Mesendoderm (in vitro differentiated cells): ENCODE data around the gene AFDN.

ENCODE experiments used
- DNase-seq: peaks from one replicate; pipeline ENCODE4 v3.0.0; 2013
- H2AK5ac ChIP-seq: 2 replicates; pipeline ENCODE4 v1.6.1; 2013; ENCODE audit warnings: low read length, inconsistent platforms
- H2BK120ac ChIP-seq: 2 replicates; pipeline ENCODE4 v1.6.1; 2013; ENCODE audit warnings: low read depth, mild to moderate bottlenecking, low read length, moderate library complexity, mixed read lengths
- H2BK15ac ChIP-seq: replicated peaks from 2 replicates; pipeline ENCODE4 v1.6.1; 2013; ENCODE audit warnings: low read depth, mild to moderate bottlenecking, moderate library complexity
- H2BK5ac ChIP-seq: 2 replicates; pipeline ENCODE4 v1.6.1; 2013; ENCODE audit warnings: low read length, inconsistent platforms
- H3K18ac ChIP-seq: 2 replicates; pipeline ENCODE4 v1.6.1; 2013; ENCODE audit warnings: mild to moderate bottlenecking, low read length, mixed read lengths
- H3K23ac ChIP-seq: one replicate; pipeline ENCODE4 v1.6.1; 2013; ENCODE audit warnings: low read length
- H3K27ac ChIP-seq: 2 replicates; pipeline ENCODE4 v1.5.1; 2013; ENCODE audit warnings: low read depth, mild to moderate bottlenecking, inconsistent platforms, low read length, moderate library complexity
- H3K27me3 ChIP-seq: 2 replicates; pipeline ENCODE4 v1.6.1; 2013; ENCODE audit warnings: low read length, control low read depth, mild to moderate bottlenecking, inconsistent platforms; ENCODE audit not compliant: insufficient read depth, poor library complexity
- H3K36me3 ChIP-seq: 2 replicates; pipeline ENCODE4 v1.6.1; 2013; ENCODE audit warnings: low read length, inconsistent platforms; ENCODE audit not compliant: control insufficient read depth, insufficient read depth
- H3K4ac ChIP-seq: one replicate; pipeline ENCODE4 v1.6.1; 2013; ENCODE audit warnings: low read depth, mild to moderate bottlenecking, low read length, moderate library complexity
- H3K4me1 ChIP-seq: 2 replicates; pipeline ENCODE4 v1.6.1; 2013; ENCODE audit warnings: low read depth, low read length, inconsistent platforms; ENCODE audit not compliant: control insufficient read depth
- H3K4me2 ChIP-seq: 2 replicates; pipeline ENCODE4 v1.6.1; 2013; ENCODE audit warnings: low read length
- H3K4me3 ChIP-seq: 2 replicates; pipeline ENCODE4 v1.5.1; 2013; ENCODE audit warnings: mild to moderate bottlenecking, low read length
- H3K56ac ChIP-seq: one replicate; pipeline ENCODE4 v1.6.1; 2013; ENCODE audit warnings: low read length
- H3K79me1 ChIP-seq: 2 replicates; pipeline ENCODE4 v1.6.1; 2013; ENCODE audit warnings: low read length, inconsistent platforms
- H3K79me2 ChIP-seq: 2 replicates; pipeline ENCODE4 v1.6.1; 2013; ENCODE audit warnings: mild to moderate bottlenecking, low read length; ENCODE audit not compliant: control insufficient read depth, insufficient read depth
- H3K9ac ChIP-seq: 2 replicates; pipeline ENCODE4 v1.6.1; 2013; ENCODE audit warnings: low read length, inconsistent platforms
- H4K5ac ChIP-seq: one replicate; pipeline ENCODE4 v1.6.1; 2013; ENCODE audit warnings: low read length
- H4K8ac ChIP-seq: one replicate; pipeline ENCODE4 v1.6.1; 2013; ENCODE audit warnings: low read depth, mild to moderate bottlenecking, control low read depth, low read length, moderate library complexity
- WGBS: extraction: QIAGEN DNeasy Blood & Tissue Kit; methylation state at CpG from one replicate; pipeline ENCODE4 v1.1.7; 2013; ENCODE audit warnings: low lambda C conversion rate, missing lambda C conversion rate; ENCODE audit not compliant: insufficient coverage; ENCODE audit errors: extremely low coverage; 5-methylcytosine and 5-hydroxymethylcytosine counted together

Gene AFDN

DNA sequence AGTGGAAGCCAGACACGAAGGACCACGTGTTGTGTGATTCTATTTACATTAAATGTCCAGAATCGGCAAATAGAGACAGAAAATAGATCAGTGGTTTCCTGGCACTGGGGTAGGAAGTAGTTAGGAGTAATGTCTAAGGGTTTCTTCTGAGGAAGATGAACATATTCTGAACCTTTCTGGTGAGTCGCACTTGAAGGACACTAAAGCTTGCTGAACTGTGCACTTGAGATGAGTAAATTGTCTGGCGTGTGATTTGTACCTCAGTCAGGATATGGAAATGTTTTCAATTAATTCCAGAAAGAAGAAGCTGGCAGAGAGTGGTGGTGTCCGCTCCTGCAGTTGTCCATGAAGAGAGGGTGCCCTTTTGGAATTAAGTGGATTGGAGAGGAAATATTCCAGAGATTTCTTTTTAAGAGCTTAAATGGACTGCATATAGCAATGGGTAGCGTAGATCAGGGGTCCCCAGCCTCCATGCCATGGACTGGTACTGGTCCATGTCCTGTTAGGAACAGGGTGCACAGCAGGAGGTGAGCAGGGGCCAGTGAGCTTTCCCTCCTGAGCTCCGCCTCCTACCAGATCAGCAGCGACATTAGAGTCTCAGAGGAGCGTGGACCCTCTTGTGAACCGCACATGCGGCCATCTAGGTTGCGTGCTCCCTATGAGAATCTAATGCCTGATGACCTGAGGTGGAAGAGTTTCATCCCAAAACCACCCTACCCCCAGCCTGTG is 158.3 kb downstream of the AFDN start:
- Histone ChIP-seq H4K8ac (no peak overlapping the region), H3K56ac (no peak overlapping the region), H3K4me1 (no peaks in the 10 kb centered on the region), H2BK120ac (no peak overlapping the region), H3K23ac (no peak overlapping the region), H3K27ac (no peak overlapping the region), H3K4me3 (no peak overlapping the region), H3K36me3 (no peaks in the 10 kb centered on the region), H4K5ac (no peak overlapping the region), H3K4ac (no peak overlapping the region), H2BK15ac (no peak overlapping the region), H3K9ac (no peak overlapping the region), H2BK5ac (no peak overlapping the region), H3K79me1 (no peaks in the 10 kb centered on the region), H3K18ac (no peak overlapping the region), H2AK5ac (no peak overlapping the region), H3K79me2 (no peaks in the 10 kb centered on the region), H3K4me2 (no peak overlapping the region), H3K27me3 (no peaks in the 10 kb centered on the region)
- no CpG with 5 or more reads among the region's 13 CpGs for WGBS
- DNase-seq: no peak

DNA sequence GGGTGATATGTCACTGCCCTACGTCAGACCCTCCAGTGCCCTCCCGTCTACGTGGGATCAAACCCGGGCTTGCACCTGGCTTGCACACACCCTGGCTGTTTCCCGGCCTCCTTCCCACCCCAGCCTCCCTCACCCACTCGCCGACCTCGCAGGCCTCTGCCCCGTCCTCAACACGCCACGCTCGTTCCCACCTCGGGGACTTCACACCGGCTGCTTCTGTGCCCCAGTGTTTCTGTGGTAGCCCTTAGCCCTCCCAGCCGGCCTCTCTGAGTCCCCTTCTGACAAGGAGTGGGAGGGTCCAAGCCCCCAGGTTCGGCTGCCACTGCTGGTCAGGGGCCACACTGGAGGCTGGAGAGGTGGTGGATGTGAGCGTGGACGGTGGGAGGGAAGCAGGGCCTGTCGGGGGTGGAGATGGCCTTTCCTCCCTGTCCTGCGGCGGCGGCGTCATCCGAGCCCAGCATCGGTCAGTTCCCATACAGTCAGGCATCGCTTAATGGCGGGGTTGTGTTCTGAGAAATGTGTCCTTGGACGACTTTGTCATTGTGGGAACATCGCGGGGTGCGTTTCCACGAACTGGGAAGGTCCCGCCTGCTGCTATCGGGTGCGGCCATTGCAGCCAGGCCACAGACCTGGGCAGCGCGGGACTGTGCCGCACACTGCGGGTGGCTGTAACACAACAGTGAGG is 159.3 kb downstream of the AFDN start:
- Histone ChIP-seq H3K79me2 (no peaks in the 10 kb centered on the region), H3K4me3 (no peak overlapping the region), H2AK5ac (no peak overlapping the region), H3K4me2 (no peak overlapping the region), H4K8ac (no peak overlapping the region), H4K5ac (no peak overlapping the region), H3K79me1 (no peaks in the 10 kb centered on the region), H2BK15ac (no peak overlapping the region), H3K27me3 (no peaks in the 10 kb centered on the region), H2BK5ac (no peak overlapping the region), H3K4ac (no peak overlapping the region), H3K9ac (no peak overlapping the region), H3K36me3 (no peaks in the 10 kb centered on the region), H2BK120ac (no peak overlapping the region), H3K27ac (no peak overlapping the region), H3K18ac (no peak overlapping the region), H3K23ac (no peak overlapping the region), H3K4me1 (no peaks in the 10 kb centered on the region), H3K56ac (no peak overlapping the region)
- DNase-seq: no peak
- WGBS: no CpG with 5 or more reads among the region's 39 CpGs

DNA sequence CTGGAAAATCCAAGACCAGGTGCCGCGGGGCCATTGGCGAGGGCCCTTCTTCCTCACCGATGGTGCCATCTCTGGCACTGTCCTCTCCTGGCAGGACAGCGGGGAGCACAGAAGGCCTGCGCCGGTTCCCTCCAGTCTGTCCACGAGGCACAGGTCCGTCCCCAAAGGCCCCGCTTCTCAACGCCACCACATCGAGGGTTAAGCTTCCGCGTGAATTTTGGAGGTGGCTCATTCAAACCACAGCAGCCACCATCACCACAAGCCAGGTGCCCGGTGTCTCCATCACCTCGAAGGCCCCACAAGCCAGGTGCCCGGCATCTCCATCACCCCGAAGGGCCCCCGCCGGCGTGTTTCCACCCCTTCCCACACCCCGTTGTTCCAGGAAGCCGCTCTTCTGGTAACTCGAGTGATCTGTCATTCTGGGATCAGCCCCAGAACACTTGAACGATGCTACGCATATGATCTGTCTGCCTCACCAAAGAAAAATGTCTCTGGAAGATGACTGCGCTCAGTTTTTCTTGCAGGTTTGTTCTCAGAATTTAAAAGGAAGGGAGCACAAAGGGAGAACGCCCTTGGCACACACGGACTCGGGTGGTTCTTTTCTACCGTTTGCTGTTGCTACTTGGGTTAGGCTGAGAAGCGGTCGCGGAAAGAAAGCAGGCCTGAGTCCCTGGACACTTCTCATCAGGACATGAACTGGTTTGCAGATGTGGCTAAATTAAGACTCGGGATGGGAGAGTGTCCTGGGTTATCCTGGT is 160.9 kb downstream of the AFDN start:
- DNase-seq: no peak
- Histone ChIP-seq H3K9ac (no peak overlapping the region), H3K27me3 (no peaks in the 10 kb centered on the region), H3K56ac (no peak overlapping the region), H3K18ac (no peak overlapping the region), H3K4me2 (no peak overlapping the region), H3K79me2 (no peaks in the 10 kb centered on the region), H3K79me1 (no peaks in the 10 kb centered on the region), H3K4ac (no peak overlapping the region), H4K8ac (no peak overlapping the region), H3K27ac (no peak overlapping the region), H2BK5ac (no peak overlapping the region), H4K5ac (no peak overlapping the region), H3K4me3 (no peak overlapping the region), H3K4me1 (no peaks in the 10 kb centered on the region), H3K23ac (peak overlapping the region; percentile 16), H2BK120ac (no peak overlapping the region), H2AK5ac (no peak overlapping the region), H2BK15ac (no peak overlapping the region), H3K36me3 (no peaks in the 10 kb centered on the region)
- no CpG with 5 or more reads among the region's 35 CpGs for WGBS

DNA sequence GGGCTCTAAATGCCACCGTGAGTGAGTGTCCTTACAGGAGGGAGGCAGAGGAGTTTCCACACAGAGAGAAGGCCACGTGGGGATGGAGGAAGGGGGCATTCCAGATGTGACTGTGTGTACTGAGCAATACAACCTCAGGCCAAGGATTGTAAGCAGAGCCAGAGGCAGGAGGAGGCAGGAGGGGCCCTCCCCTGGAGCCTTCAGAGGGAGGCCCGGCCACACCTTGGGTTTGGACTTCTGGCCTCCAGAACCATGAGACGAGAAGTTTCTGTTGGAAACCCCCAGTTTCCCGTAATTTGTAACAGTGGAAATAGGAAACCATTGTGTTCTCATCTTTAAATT is 161.4 kb downstream of the AFDN start:
- Histone ChIP-seq H2BK15ac (no peak overlapping the region), H3K9ac (no peak overlapping the region), H4K8ac (no peak overlapping the region), H3K4me2 (no peak overlapping the region), H3K4ac (no peak overlapping the region), H3K4me1 (no peaks in the 10 kb centered on the region), H4K5ac (no peak overlapping the region), H3K56ac (no peak overlapping the region), H2AK5ac (no peak overlapping the region), H2BK120ac (no peak overlapping the region), H3K23ac (peak overlapping the region; percentile 16), H3K18ac (no peak overlapping the region), H3K79me1 (no peaks in the 10 kb centered on the region), H3K36me3 (no peaks in the 10 kb centered on the region), H3K4me3 (no peak overlapping the region), H3K79me2 (no peaks in the 10 kb centered on the region), H2BK5ac (no peak overlapping the region), H3K27ac (no peak overlapping the region), H3K27me3 (no peaks in the 10 kb centered on the region)
- WGBS: no CpG with 5 or more reads among the region's 5 CpGs
- DNase-seq: no peak

DNA sequence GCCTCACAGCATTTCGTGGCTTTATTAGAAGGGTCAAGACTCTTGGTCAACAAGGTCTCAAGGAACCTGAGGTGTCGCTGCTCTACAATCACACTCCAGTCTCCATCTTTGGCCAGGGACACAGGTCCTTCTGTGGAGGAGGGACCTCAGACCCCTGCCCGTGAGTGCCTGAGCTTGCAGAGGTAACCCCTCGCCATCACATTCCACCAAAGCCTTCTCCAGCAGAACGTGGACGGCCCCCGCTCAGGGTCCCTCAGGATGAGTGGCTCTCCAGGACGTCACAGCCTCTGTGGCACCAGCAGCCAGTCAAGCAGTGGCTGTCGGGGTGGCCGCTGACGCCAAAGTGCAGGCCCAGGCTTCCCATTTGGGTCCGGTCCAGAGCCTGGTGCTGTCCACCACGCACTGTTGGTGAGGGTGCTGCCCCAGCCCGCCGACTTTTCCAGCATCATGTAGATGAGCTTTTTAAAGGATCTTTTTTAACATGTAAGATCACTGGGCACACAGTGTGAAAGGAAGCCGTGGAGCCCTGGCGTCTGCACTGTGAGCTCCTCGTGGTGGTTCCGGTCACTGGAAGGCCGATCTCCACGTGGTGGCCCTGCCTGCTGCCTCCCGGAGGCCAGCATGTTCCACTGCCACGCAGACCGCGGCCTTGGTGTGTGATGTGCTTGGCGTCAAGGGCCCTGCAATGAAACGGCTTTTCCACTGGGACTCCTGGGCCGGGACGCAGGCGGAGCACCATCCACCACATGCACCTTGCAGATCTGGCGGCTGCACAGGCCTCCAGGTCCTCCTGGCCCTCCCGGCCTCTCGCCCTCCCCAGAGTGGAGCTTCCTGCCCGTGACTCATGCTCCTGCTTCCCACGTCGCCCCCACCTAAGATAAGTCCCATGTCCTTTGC is 162.5 kb downstream of the AFDN start:
- Histone ChIP-seq H3K79me1 (no peaks in the 10 kb centered on the region), H3K23ac (no peak overlapping the region), H2BK15ac (no peak overlapping the region), H3K18ac (no peak overlapping the region), H3K4me2 (no peak overlapping the region), H3K27ac (no peak overlapping the region), H3K4me3 (no peak overlapping the region), H3K9ac (no peak overlapping the region), H2BK5ac (no peak overlapping the region), H4K5ac (no peak overlapping the region), H3K4ac (no peak overlapping the region), H4K8ac (no peak overlapping the region), H3K36me3 (no peaks in the 10 kb centered on the region), H3K56ac (no peak overlapping the region), H3K27me3 (no peaks in the 10 kb centered on the region), H3K79me2 (no peaks in the 10 kb centered on the region), H3K4me1 (no peaks in the 10 kb centered on the region), H2BK120ac (no peak overlapping the region), H2AK5ac (no peak overlapping the region)
- WGBS: no CpG with 5 or more reads among the region's 36 CpGs
- DNase-seq: no peak
